Measurements from ENCODE around the gene ANAPC15. TPM values are rescaled to one million over a fixed set of nuclear protein-coding genes. Genes with fewer than 3 reads are reported as not detected.

Gene ANAPC15
- total RNA-seq, 2 donors from 2014 or later, result 51.2 to 54.9 TPM

GRCh38 chr11:72111300-72112142 lies 974 bp downstream of the ANAPC15 start:
- 10 to 16% methylated on average over 5 to 10 of the region's 10 CpGs for WGBS, 2 experiments (ENCODE audit: insufficient coverage in 1 of 2, insufficient read length in 1 of 2)
- peak overlapping the region; percentile 100 for H3K27ac Mint-ChIP-seq
- H3K4me3 Mint-ChIP-seq, result peak overlapping the region; percentile 83
- H3K27me3 Mint-ChIP-seq (ENCODE audit: insufficient read depth), result peaks cover 23% of the 10 kb centered on the region
- H3K9me3 ChIP-seq (ENCODE audit: control insufficient read depth, low read length), result no peaks in the 10 kb centered on the region
- H3K4me1 Mint-ChIP-seq, result peaks cover 7% of the 10 kb centered on the region
- peaks cover 18% of the 10 kb centered on the region for H3K36me3 ChIP-seq (ENCODE audit: control insufficient read depth, insufficient read depth, low read length)
- H3K4me3 ChIP-seq (ENCODE audit: low read length), result peak overlapping the region; percentile 95
- H3K27me3 ChIP-seq (ENCODE audit: control insufficient read depth, insufficient read depth, low read length, poor library complexity, severe bottlenecking), result peaks cover 7% of the 10 kb centered on the region
- peak overlapping the region; percentile 98 for H3K9ac ChIP-seq (ENCODE audit: extremely low read depth, low read length, poor library complexity, severe bottlenecking)
- no peaks in the 10 kb centered on the region for H3K9me3 Mint-ChIP-seq
- H3K36me3 Mint-ChIP-seq (ENCODE audit: low read depth), result peaks cover 19% of the 10 kb centered on the region
- H3K4me1 ChIP-seq (ENCODE audit: control insufficient read depth, insufficient read depth, low read length), result no peaks in the 10 kb centered on the region
- DNase-seq, result no peak
- no peak for TF ChIP-seq CTCF (conservative IDR thresholded peaks at IDR 0.05)
- H3K27ac ChIP-seq (ENCODE audit: low read depth, low read length), result peak overlapping the region; percentile 99

- H3K27ac Mint-ChIP-seq, result no peak within 1 kb of the TSS
Observed at GRCh38 chr11:72105888-72106287, 6.6 kb downstream of the ANAPC15 start, which contains the start of gene TOMT. TOMT (plus strand) TSS chr11:72105924; CDS start chr11:72105952, 28 bp downstream.

GRCh38 chr11:72103754-72104167 lies 8.7 kb downstream of the ANAPC15 start:
- peak; percentile 57 for TF ChIP-seq CTCF (conservative IDR thresholded peaks at IDR 0.05)
- H3K27me3 ChIP-seq (ENCODE audit: control insufficient read depth, insufficient read depth, low read length, poor library complexity, severe bottlenecking), result no peaks in the 10 kb centered on the region
- H3K4me3 ChIP-seq (ENCODE audit: low read length), result peak overlapping the region; percentile 74
- Mint-ChIP-seq H3K9me3 (peaks cover 3% of the 10 kb centered on the region), H3K27ac (peak overlapping the region; percentile 92), H3K4me3 (peak overlapping the region; percentile 80), H3K36me3 (ENCODE audit: low read depth) (peaks cover 26% of the 10 kb centered on the region), H3K4me1 (peaks cover 20% of the 10 kb centered on the region), H3K27me3 (ENCODE audit: insufficient read depth) (no peaks in the 10 kb centered on the region)
- peak overlapping the region; percentile 71 for H3K27ac ChIP-seq (ENCODE audit: low read depth, low read length)
- DNase-seq, result no peak
- H3K9me3 ChIP-seq (ENCODE audit: control insufficient read depth, low read length), result no peaks in the 10 kb centered on the region
- H3K9ac ChIP-seq (ENCODE audit: extremely low read depth, low read length, poor library complexity, severe bottlenecking), result no peak overlapping the region
- WGBS, 2 experiments (ENCODE audit: insufficient coverage in 1 of 2, insufficient read length in 1 of 2), result 90 to 93% methylated on average over 3 to 11 of the region's 11 CpGs
- H3K4me1 ChIP-seq (ENCODE audit: control insufficient read depth, insufficient read depth, low read length), result no peaks in the 10 kb centered on the region
- H3K36me3 ChIP-seq (ENCODE audit: control insufficient read depth, insufficient read depth, low read length), result peaks cover 26% of the 10 kb centered on the region

More at GRCh38 chr11:72105888-72106287, 6.6 kb downstream of the ANAPC15 start, which contains the start of gene TOMT:
- no peaks in the 10 kb centered on the region for H3K4me1 ChIP-seq (ENCODE audit: control insufficient read depth, insufficient read depth, low read length)
- no peaks in the 10 kb centered on the region for H3K27me3 ChIP-seq (ENCODE audit: control insufficient read depth, insufficient read depth, low read length, poor library complexity, severe bottlenecking)
- DNase-seq, result no peak
- no peak within 1 kb of the TSS for H3K4me3 ChIP-seq (ENCODE audit: low read length)
- peaks cover 3% of the 10 kb centered on the region for H3K9me3 Mint-ChIP-seq
- no peak within 1 kb of the TSS for H3K27ac ChIP-seq (ENCODE audit: low read depth, low read length)
- H3K4me1 Mint-ChIP-seq, result peaks cover 15% of the 10 kb centered on the region
- H3K36me3 ChIP-seq (ENCODE audit: control insufficient read depth, insufficient read depth, low read length), result peaks cover 21% of the 10 kb centered on the region
- peaks cover 26% of the 10 kb centered on the region for H3K36me3 Mint-ChIP-seq (ENCODE audit: low read depth)
- no peaks in the 10 kb centered on the region for H3K27me3 Mint-ChIP-seq (ENCODE audit: insufficient read depth)
- WGBS, 2 experiments (ENCODE audit: insufficient coverage in 1 of 2, insufficient read length in 1 of 2), result 91 to 94% methylated on average over 11 to 14 of the region's 14 CpGs
- H3K4me3 Mint-ChIP-seq, result no peak within 1 kb of the TSS
- H3K9me3 ChIP-seq (ENCODE audit: control insufficient read depth, low read length), result no peaks in the 10 kb centered on the region
- H3K9ac ChIP-seq (ENCODE audit: extremely low read depth, low read length, poor library complexity, severe bottlenecking), result no peak within 1 kb of the TSS
- no peak for TF ChIP-seq CTCF (conservative IDR thresholded peaks at IDR 0.05)
